CD4-positive, alpha-beta T cell treated with Interleukin-4 for 1 hour (primary cell): ENCODE measurements around the gene TRIM34.
"Not testable (repeated sequence)": the region's sequence is repeated elsewhere in the genome, so short reads cannot be mapped to it uniquely, and the experiment has no call there.

Experiments
- DNase-seq, 2 donors: peaks; one replicate each; pipeline ENCODE4 v3.0.0-alpha.2; 2020 to 2022

The TRIM34 gene

GRCh38 chr11:5624489-5625279, at the start of gene TRIM34:
TSS of gene TRIM34 (plus strand) at chr11:5625001. CDS start at chr11:5632332, 7,331 bp downstream.
- DNase-seq, result peak; percentile 68 to 81

GRCh38 chr11:5575152-5575551, 49.6 kb upstream of the TRIM34 start:
- DNase-seq, result no peak

DNA sequence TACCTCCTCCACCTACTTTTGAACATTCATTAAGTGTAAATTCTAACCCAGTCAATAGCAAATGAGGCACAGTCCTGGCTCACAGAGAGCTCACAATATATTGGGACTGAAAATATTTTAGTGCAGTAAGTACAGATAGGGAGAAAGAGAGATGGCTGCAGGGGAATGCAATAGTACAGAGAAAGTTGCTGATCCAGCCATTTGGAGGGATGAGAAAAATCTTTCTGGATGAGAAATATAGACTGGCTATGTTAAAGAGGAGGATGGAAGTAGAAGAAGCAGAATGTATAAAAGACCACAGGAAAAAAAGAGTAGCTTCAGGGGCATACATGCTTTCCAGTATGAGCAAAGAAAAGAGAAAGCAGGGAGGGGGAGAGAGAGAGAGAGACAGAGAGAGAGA, 47.7 kb upstream of the TRIM34 start:
- DNase-seq, result no peak

DNA sequence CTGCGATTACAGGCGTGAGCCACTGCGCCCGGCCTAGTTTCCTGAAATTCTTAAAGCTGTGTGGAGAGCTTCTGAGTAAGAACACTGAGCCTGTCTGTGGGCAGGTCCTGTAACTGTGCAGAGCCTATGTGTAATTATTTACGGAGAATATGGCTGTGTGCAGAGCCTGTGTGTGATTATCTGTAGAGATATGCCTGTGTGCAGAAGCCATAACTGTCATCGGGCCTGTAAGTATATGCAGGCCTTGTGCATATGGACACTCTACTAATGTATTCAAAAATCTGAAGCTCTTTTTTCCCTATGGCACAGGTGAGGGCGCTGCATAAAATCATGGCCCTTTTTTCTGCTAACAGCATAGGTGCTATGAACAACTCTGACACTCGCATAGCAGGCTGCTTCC, 44.2 kb upstream of the TRIM34 start, which contains the start of gene OR52B6:
Gene OR52B6 (plus strand): TSS at position 301 of the 400 bp plus-strand sequence. CDS start 0 bp downstream, at position 301.
- DNase-seq, result no peak

DNA sequence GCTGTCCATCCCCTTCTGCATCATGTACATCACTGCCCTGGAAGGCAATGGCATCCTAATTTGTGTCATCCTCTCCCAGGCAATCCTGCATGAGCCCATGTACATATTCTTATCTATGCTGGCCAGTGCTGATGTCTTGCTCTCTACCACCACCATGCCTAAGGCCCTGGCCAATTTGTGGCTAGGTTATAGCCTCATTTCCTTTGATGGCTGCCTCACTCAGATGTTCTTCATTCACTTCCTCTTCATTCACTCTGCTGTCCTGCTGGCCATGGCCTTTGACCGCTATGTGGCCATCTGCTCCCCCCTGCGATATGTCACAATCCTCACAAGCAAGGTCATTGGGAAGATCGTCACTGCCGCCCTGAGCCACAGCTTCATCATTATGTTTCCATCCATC, 43.8 kb upstream of the TRIM34 start:
- DNase-seq, result no peak

DNA sequence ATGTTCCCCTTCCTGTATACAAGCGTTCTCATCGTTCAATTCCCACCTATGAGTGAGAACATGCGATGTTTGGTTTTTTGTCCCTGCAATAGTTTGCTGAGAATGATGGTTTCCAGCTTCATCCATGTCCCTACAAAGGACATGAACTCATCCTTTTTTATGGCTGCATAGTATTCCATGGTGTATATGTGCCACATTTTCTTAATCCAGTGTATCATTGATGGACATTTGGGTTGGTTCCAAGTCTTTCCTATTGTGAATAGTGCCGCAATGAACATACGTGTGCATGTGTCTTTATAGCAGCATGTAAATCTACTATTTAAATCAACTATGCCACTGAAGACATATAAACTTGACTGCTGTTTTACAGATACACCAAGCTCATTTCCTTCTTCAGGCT, 40.3 kb upstream of the TRIM34 start:
- DNase-seq, result not testable (repeated sequence)

DNA sequence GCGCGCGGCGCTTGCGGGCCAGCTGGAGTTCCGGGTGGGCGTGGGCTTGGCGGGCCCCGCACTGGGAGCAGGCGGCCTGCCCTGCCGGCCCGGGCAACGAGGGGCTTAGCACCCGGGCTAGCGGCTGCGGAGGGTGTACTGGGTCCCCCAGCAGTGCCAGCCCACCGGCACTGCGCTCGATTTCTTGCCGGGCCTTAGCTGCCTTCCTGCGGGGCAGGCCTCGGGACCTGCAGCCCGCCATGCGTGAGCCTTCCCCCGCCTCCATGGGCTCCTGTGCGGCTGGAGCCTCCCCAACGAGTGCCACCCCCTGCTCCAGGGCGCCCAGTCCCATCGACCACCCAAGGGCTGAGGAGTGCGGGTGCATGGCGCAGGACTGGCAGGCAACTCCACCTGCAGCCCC, 34.9 kb upstream of the TRIM34 start:
- DNase-seq, result not testable (repeated sequence)

DNA sequence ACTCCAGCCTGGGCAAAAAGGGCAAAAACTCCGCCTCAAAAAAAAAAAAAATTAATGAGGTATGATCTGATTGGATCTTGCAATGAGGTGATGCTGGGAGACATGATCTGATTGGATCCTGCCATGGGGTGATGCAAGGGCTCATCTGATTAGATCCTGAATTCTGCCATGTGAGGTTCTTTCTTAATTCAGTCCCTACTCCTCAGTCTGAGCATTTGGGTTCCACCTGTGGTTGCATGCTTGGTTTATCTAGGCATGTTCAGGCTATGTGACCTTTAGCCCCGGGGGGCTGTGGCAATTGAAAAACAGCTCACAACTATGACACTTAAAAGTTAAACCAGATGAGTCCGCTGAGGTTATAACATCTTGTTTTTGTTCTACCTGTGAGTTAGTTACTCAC, 33.2 kb upstream of the TRIM34 start:
- DNase-seq, result no peak

- DNase-seq, result no peak
These were observed 32.2 kb upstream of the TRIM34 start for GRCh38 chr11:5592615-5593014.

DNA sequence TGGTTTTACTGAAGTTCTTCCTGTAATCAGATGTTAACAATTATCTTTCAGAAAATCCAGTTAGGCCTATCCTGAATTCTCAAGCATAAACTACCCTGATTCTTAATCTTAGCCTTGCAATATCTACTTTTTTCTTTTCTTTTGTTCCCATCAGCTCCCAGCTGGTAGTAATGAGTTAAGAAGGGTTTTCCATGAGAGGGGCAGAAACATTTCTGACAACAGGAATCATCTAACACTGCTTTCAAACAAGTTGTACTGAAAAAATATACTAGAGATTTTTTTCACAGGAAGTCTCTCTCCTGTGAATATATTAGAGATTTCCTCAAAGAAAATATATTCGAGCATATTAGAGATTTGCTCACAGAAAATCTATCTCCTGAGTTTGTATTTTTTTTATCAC, 31.7 kb upstream of the TRIM34 start:
- no peak for DNase-seq

- DNase-seq, result peak in 1 of 2 donors; percentile 18
These were observed 28.1 kb upstream of the TRIM34 start, which contains the start of gene TRIM6 for GRCh38 chr11:5596607-5597201. TSS of gene TRIM6 (plus strand) at chr11:5596637. CDS start at chr11:5596898, 261 bp downstream.

- DNase-seq, result no peak
These were observed 26.8 kb upstream of the TRIM34 start for GRCh38 chr11:5597953-5598352.

DNA sequence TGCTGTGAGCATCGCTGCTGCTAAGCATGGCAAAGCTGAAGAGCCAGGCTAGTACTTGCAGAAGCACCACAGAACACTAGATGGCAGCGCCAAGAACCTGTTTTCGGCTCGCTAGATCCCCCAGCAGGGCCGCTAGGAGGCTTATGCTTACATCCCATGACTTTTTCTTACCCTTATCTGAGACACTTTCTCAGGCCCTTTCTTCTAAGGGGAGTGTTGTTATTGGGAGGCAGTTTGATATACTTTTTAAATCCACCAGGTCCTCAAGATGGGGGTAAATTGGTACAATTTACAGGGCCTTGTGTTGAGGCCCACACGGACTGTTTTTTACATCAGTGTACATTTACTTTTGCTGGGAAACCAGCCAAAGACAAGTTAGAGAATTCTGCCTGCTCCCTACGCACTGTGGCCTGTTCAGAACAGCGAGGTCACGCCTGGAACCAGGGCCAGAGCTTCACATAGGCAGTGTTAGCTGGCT, 24.4 kb upstream of the TRIM34 start:
- DNase-seq, result peak; percentile 59 to 65

GRCh38 chr11:5602791-5603190, 22.0 kb upstream of the TRIM34 start:
- not testable (repeated sequence) for DNase-seq

- DNase-seq, result no peak
These were observed 21.5 kb upstream of the TRIM34 start for GRCh38 chr11:5603326-5603725.

GRCh38 chr11:5604896-5605295, 19.9 kb upstream of the TRIM34 start:
- no peak for DNase-seq

DNA sequence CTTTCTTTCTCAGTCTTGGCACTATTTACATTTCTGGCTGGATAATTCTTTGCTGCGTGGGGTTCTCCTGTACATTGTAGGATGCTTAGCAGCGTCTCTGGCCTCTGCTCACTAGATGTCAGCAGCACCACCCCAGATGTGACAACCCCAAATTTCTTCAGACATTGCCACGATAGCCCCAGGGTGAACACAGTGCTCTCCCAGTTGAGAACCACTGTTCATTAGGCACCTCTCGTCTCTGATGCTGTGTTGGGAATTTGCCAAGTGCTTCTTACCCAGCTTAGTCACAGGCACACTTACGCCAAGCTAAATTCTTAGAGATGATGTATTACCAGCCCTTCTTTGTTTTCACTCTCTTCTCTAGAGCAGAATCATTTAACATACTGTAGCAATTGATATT, 19.0 kb upstream of the TRIM34 start:
- DNase-seq, result no peak

DNA sequence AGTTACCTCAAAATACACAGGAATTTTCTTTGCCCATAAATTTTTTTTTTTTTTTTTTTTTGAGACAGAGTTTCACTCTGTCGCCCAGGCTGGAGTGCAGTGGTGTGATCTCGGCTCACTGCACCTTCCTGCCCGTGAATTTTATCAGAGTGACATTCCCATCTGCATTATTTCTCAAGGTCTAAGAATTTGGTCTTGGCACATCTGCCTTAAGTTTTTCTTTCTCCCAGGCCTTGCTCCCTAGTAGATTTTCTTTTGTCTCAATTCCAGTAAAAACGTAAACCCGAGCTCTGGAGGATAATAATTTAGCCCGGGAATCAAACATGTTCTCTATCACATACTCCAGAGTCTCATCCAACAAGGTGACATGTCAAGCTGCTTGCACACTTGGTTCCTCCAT, 16.0 kb upstream of the TRIM34 start:
- DNase-seq, result no peak

DNA sequence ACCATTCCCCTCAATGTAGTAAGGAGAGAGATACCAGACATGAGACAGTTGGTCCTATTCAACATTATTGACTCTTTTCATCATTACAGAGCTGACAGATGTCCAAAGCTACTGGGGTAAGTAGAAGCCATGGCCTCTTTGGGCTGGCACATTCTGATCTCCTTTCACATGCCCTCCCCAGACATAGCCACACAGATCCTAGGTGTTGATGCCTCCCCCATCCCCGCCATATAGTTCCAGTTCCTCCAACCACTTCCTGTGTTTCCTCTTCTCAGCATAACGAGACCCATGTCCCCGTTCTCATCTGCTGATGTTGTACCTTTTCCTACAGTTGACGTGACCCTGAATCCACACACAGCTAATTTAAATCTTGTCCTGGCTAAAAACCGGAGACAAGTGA, 14.4 kb upstream of the TRIM34 start:
- no peak for DNase-seq

DNA sequence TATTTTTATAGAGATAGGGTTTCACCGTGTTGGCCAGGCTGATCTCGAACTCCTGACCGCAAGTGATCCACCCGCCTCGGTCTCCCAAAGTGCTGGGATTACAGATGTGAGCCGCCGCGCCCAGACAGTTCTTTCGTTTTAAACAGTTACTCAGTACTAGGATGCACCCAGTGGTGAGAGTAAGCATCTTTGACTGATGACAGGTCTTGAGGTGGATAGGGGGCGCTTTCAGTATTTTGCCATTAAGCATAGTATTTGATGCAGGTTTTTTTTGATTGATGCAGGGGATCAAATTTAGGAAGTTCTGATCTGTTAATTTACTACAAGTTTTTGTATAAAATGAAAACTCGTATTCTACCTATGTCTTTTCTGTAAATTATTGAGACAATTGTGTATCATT, 13.2 kb upstream of the TRIM34 start:
- DNase-seq, result no peak

DNA sequence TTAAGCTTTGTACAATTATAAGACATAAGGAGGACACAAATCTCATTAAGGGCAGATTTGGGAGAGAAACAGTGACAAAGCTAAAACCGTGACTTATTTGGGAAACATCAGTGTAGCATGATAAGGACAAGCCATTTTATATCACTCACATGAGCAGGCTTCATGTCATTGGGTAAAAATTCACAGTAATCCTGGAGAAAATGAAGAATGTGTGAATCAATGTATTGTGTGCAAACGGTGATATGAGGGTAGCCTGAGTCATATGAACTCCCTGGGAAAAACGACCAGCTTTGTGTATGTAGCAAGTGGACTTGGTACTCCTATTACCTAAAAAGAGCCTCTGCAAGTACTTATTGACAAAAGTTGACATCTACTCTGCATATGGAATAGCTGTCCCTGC, 6.0 kb upstream of the TRIM34 start:
- no peak for DNase-seq

DNA sequence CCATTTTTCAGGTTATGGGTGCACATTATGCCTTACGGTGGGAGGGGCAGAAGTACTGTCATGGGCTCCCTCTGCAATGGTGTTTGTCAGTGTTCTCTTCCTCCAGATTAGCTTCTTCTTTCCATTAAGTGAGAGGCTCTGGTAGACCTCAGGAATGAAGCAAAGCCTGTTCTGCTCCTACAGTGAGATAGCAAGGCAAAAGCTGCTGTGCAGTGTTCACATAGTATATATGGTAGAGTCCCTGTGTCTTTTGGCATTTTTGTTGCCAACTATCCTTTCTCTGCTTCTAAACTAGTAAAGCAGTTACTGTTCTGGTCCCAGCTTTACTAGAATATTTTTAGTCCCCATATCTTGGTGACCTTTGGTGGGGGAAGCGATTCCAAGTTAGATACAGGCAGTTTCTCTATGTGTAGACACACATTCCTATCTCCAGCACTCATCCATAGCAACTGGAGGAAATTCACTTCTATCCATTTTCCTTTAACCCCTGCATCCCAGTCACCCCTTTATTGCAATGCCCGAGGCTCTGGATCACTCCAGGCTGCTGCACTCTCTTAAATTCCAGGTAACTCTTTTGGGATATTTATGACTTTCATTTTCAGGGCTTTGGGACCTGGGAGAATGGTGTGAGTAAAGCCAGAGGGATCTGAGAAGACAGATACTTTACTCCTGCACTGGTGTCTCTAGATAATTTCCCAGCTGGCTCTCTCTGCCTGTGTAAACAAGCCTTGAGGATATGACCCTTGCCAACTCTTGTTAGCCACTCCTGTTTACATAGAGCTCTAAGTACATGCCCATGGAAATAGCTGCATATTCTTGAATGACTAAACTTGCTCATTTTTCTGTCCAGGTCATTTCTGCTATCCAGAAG, 3.9 kb upstream of the TRIM34 start:
- DNase-seq, result no peak

GRCh38 chr11:5621580-5621979, 3.2 kb upstream of the TRIM34 start:
- DNase-seq, result no peak
